OCI-LY7 (cell line): ENCODE results near the gene WFDC10A. TPM values are rescaled to one million over a fixed set of nuclear protein-coding genes. Genes with fewer than 3 reads are reported as not detected.

Experiments used
- BruUV-seq: library from RNA; stranded (reverse); fragments of 400-500 nt; replicated peaks from 2 replicates; lab custom pipeline; 2021; lab: Mats Ljungman, UMichigan
- CTCF ChIA-PET: fragments of 300-600 bp; sonication (Branson Sonifier 250); formaldehyde crosslinking; loops from one replicate; lab custom pipeline; 2022; ENCODE audit warnings: antibody characterized with exemption; ENCODE audit not compliant: unreplicated experiment; lab: Charles Lee
- POLR2A ChIA-PET: fragments of 300-600 bp; sonication (Branson Sonifier 250); formaldehyde crosslinking; loops from one replicate; lab custom pipeline; 2022; ENCODE audit warnings: antibody characterized with exemption; lab: Charles Lee
- DNase-seq: peaks from one replicate; pipeline ENCODE4 v3.0.0-alpha.2; 2015; ENCODE audit warnings: low spot score
- H2AFZ ChIP-seq: fragments of 200-600 bp; sonication (generic), shearing (Covaris generic); 2 replicates; pipeline ENCODE4 v1.6.1; 2014; ENCODE audit warnings: mild to moderate bottlenecking, antibody characterized with exemption, low read length, moderate library complexity
- H3K27ac ChIP-seq: fragments of 200-600 bp; sonication (generic); 2 replicates; pipeline ENCODE4 v1.5.1; 2014; ENCODE audit warnings: mixed run types, low read depth, mild to moderate bottlenecking, moderate library complexity, low read length, inconsistent platforms; ENCODE audit not compliant: poor library complexity, severe bottlenecking
- H3K36me3 ChIP-seq: fragments of 200-600 bp; sonication (generic); 2 replicates; pipeline ENCODE4 v1.6.1; 2014; ENCODE audit warnings: mild to moderate bottlenecking, antibody characterized with exemption, low read length, moderate library complexity, mixed read lengths; ENCODE audit not compliant: insufficient read depth
- H3K4me1 ChIP-seq: fragments of 200-600 bp; sonication (generic); 2 replicates; pipeline ENCODE4 v1.5.1; 2014; ENCODE audit warnings: mild to moderate bottlenecking, low read length; ENCODE audit not compliant: insufficient read depth, poor library complexity, severe bottlenecking
- H3K4me2 ChIP-seq: fragments of 200-600 bp; sonication (generic); 2 replicates; pipeline ENCODE4 v1.6.1; 2014; ENCODE audit warnings: mild to moderate bottlenecking, low read length
- H3K4me3 ChIP-seq: fragments of 200-600 bp; sonication (generic); 2 replicates; pipeline ENCODE4 v1.5.1; 2014; ENCODE audit warnings: mild to moderate bottlenecking, low read depth, low read length; ENCODE audit not compliant: poor library complexity, severe bottlenecking
- H3K79me2 ChIP-seq: fragments of 200-600 bp; sonication (generic); 2 replicates; pipeline ENCODE4 v1.6.1; 2016; ENCODE audit warnings: low read depth, mild to moderate bottlenecking, low read length, moderate library complexity, mixed read lengths; ENCODE audit not compliant: insufficient read depth
- H3K9me2 ChIP-seq: fragments of 200-600 bp; sonication (generic); 2 replicates; pipeline ENCODE4 v1.6.1; 2016; ENCODE audit warnings: mild to moderate bottlenecking, low read length, mixed read lengths; ENCODE audit not compliant: insufficient read depth
- H3K9me3 ChIP-seq: fragments of 200-600 bp; sonication (generic); 2 replicates; pipeline ENCODE4 v1.6.1; 2014; ENCODE audit warnings: mild to moderate bottlenecking, mixed run types, low read length, mixed read lengths
- H4K20me1 ChIP-seq: fragments of 200-600 bp; sonication (generic); 2 replicates; pipeline ENCODE4 v1.6.1; 2014; ENCODE audit warnings: mild to moderate bottlenecking, antibody characterized with exemption, low read length, moderate library complexity, mixed read lengths; ENCODE audit not compliant: insufficient read depth
- CTCF ChIP-seq: fragments of 200-600 bp; sonication (generic); conservative IDR thresholded peaks from 2 replicates; pipeline ENCODE4 v1.5.1; 2014; ENCODE audit warnings: mild to moderate bottlenecking, antibody characterized with exemption, low read length, moderate library complexity, mixed read lengths
- EZH2phosphoT487 ChIP-seq: fragments of 200-600 bp; sonication (generic); IDR thresholded peaks from 2 replicates; pipeline ENCODE4 v1.6.1; 2018; ENCODE audit warnings: low read depth, borderline replicate concordance, mild to moderate bottlenecking, mixed run types, antibody characterized with exemption, low read length, moderate library complexity, mixed read lengths
- intact Hi-C: fragments of 100-400 bp; cut with micrococcal nuclease; formaldehyde crosslinking; loops from one replicate; pipeline ENCODE4 v1.10.0; 2022; ENCODE audit not compliant: unreplicated experiment
- total RNA-seq, 2 experiments: library from RNA; depleted of rRNA in 1 of 2; stranded (reverse); fragments of >200 nt in 1 of 2; shearing (Covaris generic) in 1 of 2; gene quantifications; 2 replicates each; pipeline ENCODE4 v1.2.3, GENCODE V29; 2014 to 2022

Gene WFDC10A
- total RNA-seq, 2 experiments from 2014 or later, result not detected

- Histone ChIP-seq H3K79me2 (no peaks in the 10 kb centered on the region), H3K4me1 (no peaks in the 10 kb centered on the region), H3K4me2 (no peak overlapping the region), H3K4me3 (no peak overlapping the region), H2AFZ (no peak overlapping the region), H3K27ac (no peak overlapping the region), H4K20me1 (no peaks in the 10 kb centered on the region), H3K36me3 (no peaks in the 10 kb centered on the region), H3K9me2 (no peaks in the 10 kb centered on the region), H3K9me3 (no peaks in the 10 kb centered on the region)
- intact Hi-C loops, result no loop called here
- BruUV-seq, result no TSS peak
- TF ChIP-seq CTCF, result no peak
- no peak for TF ChIP-seq EZH2phosphoT487
- DNase-seq, result no peak
- ChIA-PET CTCF (no interaction called here), POLR2A (interaction anchor here (0.5 kb wide), 1 partner anchor 136 kb away, joined by 3 read pairs; no protein-coding TSS in a partner anchor)
These were observed 21.7 kb upstream of the WFDC10A start for GRCh38 chr20:45607810-45608209.

DNA sequence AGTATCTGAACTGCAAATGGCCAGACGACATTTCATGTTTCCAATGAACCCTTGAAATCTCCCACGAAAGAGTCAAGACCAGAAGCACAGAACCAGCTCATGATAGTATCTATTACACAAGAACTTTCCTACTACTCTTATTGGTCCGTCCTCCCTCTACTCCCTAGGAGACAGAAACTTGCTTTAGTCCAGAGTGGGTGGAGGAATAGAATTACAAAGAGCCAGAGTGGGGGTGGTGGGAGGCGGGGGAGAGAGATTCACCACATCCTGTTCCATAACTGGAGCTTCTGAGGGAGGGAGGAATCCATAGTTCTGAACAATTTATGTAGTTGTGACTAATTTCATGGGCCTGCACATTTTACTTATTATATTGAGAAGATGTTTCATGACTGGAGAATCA, 18.5 kb upstream of the WFDC10A start:
- Histone ChIP-seq H2AFZ (no peak overlapping the region), H3K79me2 (no peaks in the 10 kb centered on the region), H3K27ac (no peak overlapping the region), H3K4me2 (no peak overlapping the region), H3K36me3 (no peaks in the 10 kb centered on the region), H4K20me1 (no peaks in the 10 kb centered on the region), H3K4me3 (no peak overlapping the region), H3K9me3 (no peaks in the 10 kb centered on the region), H3K4me1 (no peaks in the 10 kb centered on the region), H3K9me2 (peaks cover 1% of the 10 kb centered on the region; the same call in 1 of the 2 replicates)
- intact Hi-C loops, result no loop called here
- CTCF ChIA-PET, result no interaction called here
- no peak for TF ChIP-seq EZH2phosphoT487
- no peak for TF ChIP-seq CTCF
- POLR2A ChIA-PET, result no interaction called here
- no TSS peak for BruUV-seq
- DNase-seq, result no peak

- CTCF ChIA-PET, result no interaction called here
These were observed 17.2 kb upstream of the WFDC10A start for GRCh38 chr20:45612314-45612713.

More at GRCh38 chr20:45612314-45612713, 17.2 kb upstream of the WFDC10A start:
- peaks cover 4% of the 10 kb centered on the region; the same call in 1 of the 2 replicates for H3K9me2 ChIP-seq
- H3K36me3 ChIP-seq, result no peaks in the 10 kb centered on the region
- DNase-seq, result no peak
- intact Hi-C loops, result no loop called here
- H3K27ac ChIP-seq, result no peak overlapping the region
- no peaks in the 10 kb centered on the region for H3K9me3 ChIP-seq
- no peaks in the 10 kb centered on the region for H3K4me1 ChIP-seq
- TF ChIP-seq EZH2phosphoT487, result no peak
- no peak for TF ChIP-seq CTCF
- no peak overlapping the region for H2AFZ ChIP-seq
- H3K4me3 ChIP-seq, result no peak overlapping the region
- no TSS peak for BruUV-seq
- POLR2A ChIA-PET, result no interaction called here
- H3K4me2 ChIP-seq, result no peak overlapping the region
- H4K20me1 ChIP-seq, result no peaks in the 10 kb centered on the region
- H3K79me2 ChIP-seq, result no peaks in the 10 kb centered on the region
